ENCODE measurements around the gene LETM1. TPM values are rescaled to one million over a fixed set of nuclear protein-coding genes. Genes with fewer than 3 reads are reported as not detected.

LETM1 gene
- total and polyA plus RNA-seq, 2 of the 8 experiments (the other 6 are each of a cell fraction or from before 2014, with no cell fraction given), result 19.8 to 50.1 TPM

GRCh38 chr4:1890979-1891570, 35.1 kb upstream of the LETM1 start:
- TF ChIP-seq SP1 (IDR thresholded peaks at IDR 0.05; ENCODE audit: low read depth, low read length), result no peak
- TF ChIP-seq CTCF (IDR thresholded peaks at IDR 0.05; ENCODE audit: control extremely low read depth in 1 of 3, insufficient read depth in 1 of 3, low read depth in 1 of 3, low read length in 3 of 3), result no peak
- TF ChIP-seq ASH2L (IDR thresholded peaks at IDR 0.05; ENCODE audit: low read length), result no peak
- TF ChIP-seq EGR1 (IDR thresholded peaks at IDR 0.05; ENCODE audit: borderline replicate concordance, low read depth, low read length), result no peak
- TF ChIP-seq CTBP2 (IDR thresholded peaks at IDR 0.05; ENCODE audit: borderline replicate concordance, insufficient read depth, insufficient read length, low read length), result no peak
- TF ChIP-seq RNF2 (IDR thresholded peaks at IDR 0.05; ENCODE audit: borderline replicate concordance, low read depth, low read length, missing control alignments, poor library complexity, severe bottlenecking), result no peak
- no peak overlapping the region for H2BK5ac ChIP-seq (ENCODE audit: low read depth, low read length)
- FAIRE-seq (no peak), DNase-seq (ENCODE audit: low read depth in 1 of 2, low spot score in 2 of 2) (no peak)
- no peak overlapping the region for H3K9ac ChIP-seq (replicated peaks in 1 of 4; ENCODE audit: extremely low read depth in 1 of 4, low read depth in 3 of 4, low read length in 3 of 4)
- no peak overlapping the region for H3K23ac ChIP-seq (ENCODE audit: insufficient read length)
- no peak overlapping the region for H2BK12ac ChIP-seq (ENCODE audit: low read depth, low read length)
- H2AK5ac ChIP-seq (ENCODE audit: low read depth, low read length), result no peak overlapping the region
- peaks cover 24 to 27% of the 10 kb centered on the region in 2 experiments for H4K20me1 ChIP-seq (replicated peaks in 1 of 2; ENCODE audit: control insufficient read depth in 1 of 2, insufficient read depth in 2 of 2, low read length in 2 of 2)
- H2BK120ac ChIP-seq (replicated peaks; ENCODE audit: low read depth, low read length), result no peak overlapping the region
- H3K18ac ChIP-seq (ENCODE audit: extremely low read depth, low read length), result no peak overlapping the region
- no peaks in the 10 kb centered on the region for H3K9me3 ChIP-seq (ENCODE audit: insufficient read depth in 2 of 2, low read depth in 1 of 2, low read length in 1 of 2)
- no peak overlapping the region for H2AFZ ChIP-seq (ENCODE audit: low read length)
- no peak overlapping the region for H3K14ac ChIP-seq (ENCODE audit: insufficient read length)
- no peaks in the 10 kb centered on the region for H3K36me3 ChIP-seq (ENCODE audit: control insufficient read depth in 2 of 4, insufficient read depth in 4 of 4, low read length in 3 of 4)
- peaks cover 10 to 91% of the 10 kb centered on the region in 2 experiments; a peak in 3 of 4 replicates for H3K79me2 ChIP-seq (ENCODE audit: control insufficient read depth in 1 of 2, insufficient read depth in 2 of 2, low read length in 2 of 2)
- no peak overlapping the region for H4K91ac ChIP-seq (replicated peaks; ENCODE audit: insufficient read length, low read length)
- no peak overlapping the region for H3K27ac ChIP-seq (ENCODE audit: low read depth, low read length)
- H3K79me1 ChIP-seq (ENCODE audit: low read depth, low read length), result peaks cover 16% of the 10 kb centered on the region
- ChIA-PET POLR2A (ENCODE audit: partially characterized antibody) (no interaction called here), CTCF (ENCODE audit: partially characterized antibody) (interaction anchor here (0.6 to 3.9 kb wide), 5 partner anchors 8 to 61 kb away, joined by 3 to 28 read pairs (median 3); no protein-coding TSS in a partner anchor)
- H3K4me2 ChIP-seq (ENCODE audit: insufficient read depth in 1 of 2, low read depth in 2 of 2, low read length in 2 of 2), result no peak overlapping the region
- H4K5ac ChIP-seq (ENCODE audit: insufficient read length, low read depth, low read length), result no peak overlapping the region
- H3K56ac ChIP-seq (replicated peaks; ENCODE audit: insufficient read length, low read depth, low read length), result no peak overlapping the region
- H4K8ac ChIP-seq (ENCODE audit: extremely low read depth, insufficient read depth, low read length), result no peak overlapping the region
- no peaks in the 10 kb centered on the region for H3K23me2 ChIP-seq (ENCODE audit: low read depth, low read length)
- no peak overlapping the region for H3K4me3 ChIP-seq (ENCODE audit: extremely low read depth in 1 of 4, insufficient read depth in 2 of 4, low read depth in 3 of 4, low read length in 4 of 4)
- H2BK20ac ChIP-seq (ENCODE audit: low read length), result no peak overlapping the region
- H2BK15ac ChIP-seq (ENCODE audit: low read length), result no peak overlapping the region
- WGBS, 2 experiments (ENCODE audit: extremely low coverage in 1 of 2, insufficient coverage in 1 of 2, insufficient read length in 1 of 2, insufficient replicate concordance in 2 of 2, low coverage in 1 of 2, low lambda C conversion rate in 2 of 2, missing lambda C conversion rate in 1 of 2), result 94% methylated on average over 11 of the region's 11 CpGs; no CpG with 5 or more reads in 1 of the 2 experiments
- no peaks in the 10 kb centered on the region for H3K27me3 ChIP-seq (replicated peaks in 1 of 4; ENCODE audit: control insufficient read depth in 3 of 4, extremely low read depth in 1 of 4, insufficient read depth in 3 of 4, low read length in 3 of 4)
- H3K4me1 ChIP-seq (replicated peaks in 1 of 4; ENCODE audit: control insufficient read depth in 3 of 4, insufficient read depth in 4 of 4, low read length in 3 of 4), result no peaks in the 10 kb centered on the region
- no peak overlapping the region for H3K4ac ChIP-seq (replicated peaks; ENCODE audit: insufficient read length, low read depth, low read length)
